Measurements from ENCODE around the gene NDUFS2.
"Not testable (repeated sequence)": the region's sequence is repeated elsewhere in the genome, so short reads cannot be mapped to it uniquely, and the experiment has no call there.

Gene NDUFS2

GRCh38 chr1:161242313-161242712, 40.1 kb downstream of the NDUFS2 start:
- DNase-seq (ENCODE audit: low read depth in 1 of 2, low spot score in 1 of 2), result no peak

DNA sequence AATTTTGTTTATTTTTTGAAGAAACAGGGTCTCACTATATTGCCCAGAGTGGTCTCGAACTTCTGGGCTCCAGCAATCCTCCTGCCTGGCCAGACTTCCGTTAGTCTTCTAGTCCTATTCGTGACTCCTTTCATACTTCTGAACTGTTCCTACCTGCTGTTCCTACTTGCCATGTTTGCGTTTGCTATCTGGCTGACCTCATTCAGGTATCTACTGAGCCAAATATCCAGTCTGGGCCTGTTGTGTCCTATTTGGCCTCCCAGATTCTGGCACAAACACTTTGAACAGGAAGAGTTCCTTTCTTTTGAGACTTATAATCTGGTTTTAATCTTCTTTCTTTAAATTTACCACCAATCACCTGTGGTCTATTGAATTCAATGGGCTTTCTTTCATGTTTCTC, 42.7 kb downstream of the NDUFS2 start:
- no peak for DNase-seq (ENCODE audit: low read depth in 1 of 2, low spot score in 1 of 2)

GRCh38 chr1:161250100-161250499, 47.9 kb downstream of the NDUFS2 start:
- not testable (repeated sequence) for DNase-seq (ENCODE audit: low read depth in 1 of 2, low spot score in 1 of 2)

DNA sequence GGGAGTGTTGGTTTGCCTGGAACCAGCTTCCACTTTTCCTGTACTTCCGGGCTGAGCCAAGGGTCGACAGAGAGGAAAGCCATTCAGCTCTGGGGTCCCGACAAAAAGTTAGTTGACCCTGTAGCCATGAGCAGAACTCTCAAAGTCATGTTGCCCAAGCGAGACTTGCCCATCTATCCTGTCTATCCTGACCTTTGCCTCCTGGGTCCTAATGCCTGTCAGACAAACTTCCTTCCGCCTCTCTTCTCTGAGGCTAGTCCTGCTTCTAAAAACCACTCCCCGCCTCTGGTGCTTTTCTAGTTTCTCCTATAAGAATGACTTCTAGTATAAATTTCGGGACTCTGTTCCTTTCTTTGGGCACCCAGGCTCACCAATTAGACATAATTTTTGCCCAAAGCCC, 48.7 kb downstream of the NDUFS2 start:
- DNase-seq (ENCODE audit: low read depth in 1 of 2, low spot score in 1 of 2), result no peak

DNA sequence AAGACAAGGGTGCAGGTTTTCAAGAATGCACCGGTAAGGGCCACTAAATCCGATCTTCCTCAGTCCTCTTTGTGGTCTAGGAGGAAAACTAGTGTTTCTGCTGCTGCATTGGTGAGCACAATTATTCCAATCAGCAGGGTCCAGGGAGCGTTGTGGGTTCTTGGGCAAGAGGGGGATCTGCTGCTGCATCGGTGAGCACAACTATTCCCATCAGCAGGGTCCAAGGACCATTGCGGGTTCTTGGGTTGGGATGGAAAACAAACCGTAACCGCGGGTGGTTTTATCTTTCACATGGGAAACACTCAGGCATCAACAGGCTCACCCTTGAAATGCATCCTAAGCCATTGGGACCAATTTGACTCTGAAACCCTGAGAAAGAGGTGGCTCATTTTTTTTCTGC, 49.4 kb downstream of the NDUFS2 start:
- no peak for DNase-seq (ENCODE audit: low read depth in 1 of 2, low spot score in 1 of 2)

GRCh38 chr1:161255302-161255701, 53.1 kb downstream of the NDUFS2 start:
- not testable (repeated sequence) for DNase-seq (ENCODE audit: low read depth in 1 of 2, low spot score in 1 of 2)

- not testable (repeated sequence) for DNase-seq (ENCODE audit: low read depth in 1 of 2, low spot score in 1 of 2)
These were observed 53.9 kb downstream of the NDUFS2 start for GRCh38 chr1:161255955-161256520.

- DNase-seq (ENCODE audit: low read depth in 1 of 2, low spot score in 1 of 2), result not testable (repeated sequence)
These were observed 54.9 kb downstream of the NDUFS2 start for GRCh38 chr1:161257109-161257508.

GRCh38 chr1:161258439-161259344, 56.5 kb downstream of the NDUFS2 start, which contains the start of gene PCP4L1:
Gene PCP4L1 (plus strand): TSS chr1:161258745. CDS start chr1:161258975, 230 bp downstream.
- peak in 1 of 2 donors; percentile 28 for DNase-seq (ENCODE audit: low read depth in 1 of 2, low spot score in 1 of 2)

DNA sequence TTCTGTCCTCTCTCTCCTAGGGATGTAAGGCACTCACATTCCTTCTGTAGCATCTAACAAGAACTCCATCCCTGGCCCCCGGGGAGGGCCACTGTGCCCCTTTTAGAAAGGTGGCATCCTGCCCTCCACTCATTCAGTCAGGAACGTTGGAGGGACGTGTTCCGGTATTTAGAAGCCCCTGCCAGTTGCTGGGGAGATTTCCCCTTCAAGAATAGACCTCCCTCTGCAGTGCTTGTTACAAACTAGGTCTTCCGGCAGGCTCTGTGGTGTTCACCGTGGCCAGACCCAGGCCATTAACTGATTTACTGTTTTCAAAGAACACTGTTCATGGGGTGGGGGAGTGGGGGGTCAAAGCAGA, 57.2 kb downstream of the NDUFS2 start:
- DNase-seq (ENCODE audit: low read depth in 1 of 2, low spot score in 1 of 2), result no peak

- no peak for DNase-seq (ENCODE audit: low read depth in 1 of 2, low spot score in 1 of 2)
These were observed 57.6 kb downstream of the NDUFS2 start for GRCh38 chr1:161259765-161260164.

GRCh38 chr1:161260376-161261260, 58.5 kb downstream of the NDUFS2 start:
- no peak for DNase-seq (ENCODE audit: low read depth in 1 of 2, low spot score in 1 of 2)

GRCh38 chr1:161261261-161262235, 59.4 kb downstream of the NDUFS2 start:
- DNase-seq (ENCODE audit: low read depth in 1 of 2, low spot score in 1 of 2), result no peak

Data from activated CD4-positive, alpha-beta T cell treated with anti-CD3 and anti-CD28 coated beads, Interleukin-2, amount 50 U/mL, for 24 hours (primary cell).